Caco-2 (cell line): ENCODE results near the gene MUC15. TPM values are rescaled to one million over a fixed set of nuclear protein-coding genes. Genes with fewer than 3 reads are reported as not detected.

ENCODE experiments used
- BruUV-seq: library from RNA; stranded (reverse); fragments of 400-500 nt; replicated peaks from 2 replicates; lab custom pipeline; 2021; lab: Mats Ljungman, UMichigan
- CTCF ChIA-PET: fragments of 300-600 bp; sonication (Branson Sonifier 250); formaldehyde crosslinking; loops from one replicate; lab custom pipeline; 2022; ENCODE audit warnings: antibody characterized with exemption; lab: Charles Lee
- POLR2A ChIA-PET: fragments of 300-600 bp; sonication (Branson Sonifier 250); formaldehyde crosslinking; loops from one replicate; lab custom pipeline; 2022; ENCODE audit warnings: antibody characterized with exemption; lab: Charles Lee
- DNase-seq, 2 experiments: peaks; one replicate each; pipeline versions ENCODE4 v3.0.0 to v3.0.0-alpha.2; 2020 to 2022
- H3K27me3 ChIP-seq: replicated peaks from 2 replicates; pipeline ENCODE4 v1.6.0; 2011; ENCODE audit warnings: low read length; ENCODE audit not compliant: control insufficient read depth, insufficient read depth
- H3K36me3 ChIP-seq: 2 replicates; pipeline ENCODE4 v1.5.1; 2011; ENCODE audit warnings: low read length; ENCODE audit not compliant: control insufficient read depth, insufficient read depth
- H3K4me1 ChIP-seq: fragments of 250-450 bp; sonication (Bioruptor Pico); 2 replicates; pipeline ENCODE4 v1.5.1; 2020; ENCODE audit warnings: mild to moderate bottlenecking
- H3K4me3 ChIP-seq: 2 replicates; pipeline ENCODE4 v1.5.1; 2011; ENCODE audit warnings: low read depth, mild to moderate bottlenecking, control low read depth, low read length
- H3K9me3 ChIP-seq: fragments of 250-450 bp; sonication (Bioruptor Pico); 2 replicates; pipeline ENCODE4 v1.5.1; 2020; ENCODE audit warnings: mild to moderate bottlenecking, moderate library complexity
- H3K27ac Mint-ChIP-seq: one replicate; pipeline ENCODE4 v1.8.0; 2022; ENCODE audit warnings: mixed read lengths; ENCODE audit not compliant: unreplicated experiment
- H3K27me3 Mint-ChIP-seq: one replicate; pipeline ENCODE4 v1.8.0; 2022; ENCODE audit warnings: mixed read lengths; ENCODE audit not compliant: insufficient read depth, unreplicated experiment
- H3K36me3 Mint-ChIP-seq: one replicate; pipeline ENCODE4 v1.8.0; 2022; ENCODE audit warnings: mild to moderate bottlenecking, mixed read lengths; ENCODE audit not compliant: insufficient read depth, unreplicated experiment
- H3K4me1 Mint-ChIP-seq: one replicate; pipeline ENCODE4 v1.8.0; 2022; ENCODE audit warnings: low read depth, mixed read lengths; ENCODE audit not compliant: unreplicated experiment
- H3K4me3 Mint-ChIP-seq: one replicate; pipeline ENCODE4 v1.8.0; 2022; ENCODE audit warnings: mild to moderate bottlenecking, moderate library complexity, mixed read lengths; ENCODE audit not compliant: unreplicated experiment
- H3K9me3 Mint-ChIP-seq: one replicate; pipeline ENCODE4 v1.8.0; 2022; ENCODE audit warnings: mixed read lengths; ENCODE audit not compliant: unreplicated experiment
- intact Hi-C: fragments of 100-400 bp; cut with micrococcal nuclease; formaldehyde crosslinking; loops from one replicate; pipeline ENCODE4 v1.10.0; 2022; ENCODE audit not compliant: unreplicated experiment
- total RNA-seq: library from RNA; stranded (reverse); gene quantifications from 2 replicates; pipeline ENCODE4 v1.2.3, GENCODE V29; 2022
- TF ChIP-seq, protein P1 (sequence below), 2 experiments: fragments of 200-600 bp in 1 of 2; IDR thresholded peaks; 1 replicate in 1 of 2; 2 replicates in 1 of 2; pipeline versions ENCODE4 v1.5.1 to v1.8.0; 2011 to 2022; ENCODE audit warnings: antibody characterized with exemption in 1 of 2, control low read depth in 1 of 2, inconsistent platforms in 1 of 2, low read depth in 1 of 2, low read length in 1 of 2, mild to moderate bottlenecking in 1 of 2, moderate library complexity in 1 of 2; ENCODE audit not compliant: insufficient read depth in 1 of 2, severe bottlenecking in 1 of 2, unreplicated experiment in 1 of 2

Gene MUC15
- total RNA-seq, 1 experiment from 2014 or later, result 0.70 TPM

DNA sequence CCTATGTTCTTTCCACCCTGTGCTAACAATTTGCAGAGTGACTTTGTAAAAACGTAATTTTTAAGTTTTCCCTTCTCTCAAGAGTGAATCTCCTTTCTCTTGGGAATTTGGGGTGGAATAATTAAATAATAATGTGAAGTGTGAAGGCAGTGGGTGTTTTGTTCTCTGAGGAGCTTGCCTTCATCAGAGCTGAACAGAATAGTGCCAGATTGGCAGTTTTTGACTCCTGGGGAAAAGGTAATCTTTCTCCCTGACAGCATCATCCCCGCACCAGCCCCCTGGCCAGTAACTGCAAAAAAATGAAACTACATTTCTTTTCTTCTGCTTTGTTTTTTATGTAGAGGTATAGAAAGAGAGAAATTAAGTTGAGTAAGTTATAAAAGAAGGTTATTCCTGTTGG, 59.9 kb downstream of the MUC15 start:
- intact Hi-C loops, result no loop called here
- no peaks in the 10 kb centered on the region for H3K9me3 ChIP-seq
- TF ChIP-seq, protein P1, sequence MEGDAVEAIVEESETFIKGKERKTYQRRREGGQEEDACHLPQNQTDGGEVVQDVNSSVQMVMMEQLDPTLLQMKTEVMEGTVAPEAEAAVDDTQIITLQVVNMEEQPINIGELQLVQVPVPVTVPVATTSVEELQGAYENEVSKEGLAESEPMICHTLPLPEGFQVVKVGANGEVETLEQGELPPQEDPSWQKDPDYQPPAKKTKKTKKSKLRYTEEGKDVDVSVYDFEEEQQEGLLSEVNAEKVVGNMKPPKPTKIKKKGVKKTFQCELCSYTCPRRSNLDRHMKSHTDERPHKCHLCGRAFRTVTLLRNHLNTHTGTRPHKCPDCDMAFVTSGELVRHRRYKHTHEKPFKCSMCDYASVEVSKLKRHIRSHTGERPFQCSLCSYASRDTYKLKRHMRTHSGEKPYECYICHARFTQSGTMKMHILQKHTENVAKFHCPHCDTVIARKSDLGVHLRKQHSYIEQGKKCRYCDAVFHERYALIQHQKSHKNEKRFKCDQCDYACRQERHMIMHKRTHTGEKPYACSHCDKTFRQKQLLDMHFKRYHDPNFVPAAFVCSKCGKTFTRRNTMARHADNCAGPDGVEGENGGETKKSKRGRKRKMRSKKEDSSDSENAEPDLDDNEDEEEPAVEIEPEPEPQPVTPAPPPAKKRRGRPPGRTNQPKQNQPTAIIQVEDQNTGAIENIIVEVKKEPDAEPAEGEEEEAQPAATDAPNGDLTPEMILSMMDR (IDR thresholded peaks at IDR 0.05; ENCODE audit: insufficient read depth in 1 of 2, low read depth in 1 of 2, low read length in 1 of 2, severe bottlenecking in 1 of 2, unreplicated experiment in 1 of 2), result no peak
- H3K36me3 ChIP-seq, result no peaks in the 10 kb centered on the region
- Mint-ChIP-seq H3K9me3 (no peaks in the 10 kb centered on the region), H3K27ac (no peak overlapping the region), H3K36me3 (no peaks in the 10 kb centered on the region), H3K4me3 (no peak overlapping the region), H3K4me1 (no peaks in the 10 kb centered on the region), H3K27me3 (peaks cover 7% of the 10 kb centered on the region)
- no peak overlapping the region for H3K4me3 ChIP-seq
- no peaks in the 10 kb centered on the region for H3K27me3 ChIP-seq
- ChIA-PET POLR2A (no interaction called here), CTCF (no interaction called here)
- no peak for DNase-seq
- BruUV-seq, result no TSS peak
- H3K4me1 ChIP-seq, result no peaks in the 10 kb centered on the region

DNA sequence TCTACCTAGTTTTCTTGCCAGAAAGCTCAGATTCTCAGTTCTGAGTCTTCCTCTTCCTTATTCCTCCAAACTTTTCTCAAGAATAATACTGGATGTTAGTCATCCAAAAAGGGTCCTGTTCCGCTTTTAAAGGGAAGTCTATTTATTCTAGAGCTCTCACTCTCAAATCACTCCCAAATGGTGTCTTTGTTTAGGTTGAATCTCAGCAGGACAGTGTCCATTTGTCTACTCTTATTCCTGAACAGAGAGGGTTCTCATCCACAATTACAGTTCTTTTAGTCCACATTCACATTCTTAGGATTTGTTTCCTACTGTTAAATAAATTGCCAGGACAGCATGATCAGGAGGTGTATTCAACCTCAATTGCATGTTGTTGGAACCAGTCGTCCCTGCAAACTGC, 61.3 kb downstream of the MUC15 start:
- no peak for DNase-seq
- Histone ChIP-seq H3K27me3 (no peaks in the 10 kb centered on the region), H3K9me3 (no peaks in the 10 kb centered on the region), H3K36me3 (no peaks in the 10 kb centered on the region), H3K4me3 (no peak overlapping the region), H3K4me1 (no peaks in the 10 kb centered on the region)
- Mint-ChIP-seq H3K4me3 (no peak overlapping the region), H3K27me3 (peaks cover 7% of the 10 kb centered on the region), H3K9me3 (peaks cover under 1% of the 10 kb centered on the region), H3K4me1 (no peaks in the 10 kb centered on the region), H3K36me3 (no peaks in the 10 kb centered on the region), H3K27ac (no peak overlapping the region)
- BruUV-seq, result no TSS peak
- CTCF ChIA-PET, result no interaction called here
- POLR2A ChIA-PET, result no interaction called here
- TF ChIP-seq, protein P1 (IDR thresholded peaks at IDR 0.05; ENCODE audit: insufficient read depth in 1 of 2, low read depth in 1 of 2, low read length in 1 of 2, severe bottlenecking in 1 of 2, unreplicated experiment in 1 of 2), result no peak
- intact Hi-C loops, result no loop called here

DNA sequence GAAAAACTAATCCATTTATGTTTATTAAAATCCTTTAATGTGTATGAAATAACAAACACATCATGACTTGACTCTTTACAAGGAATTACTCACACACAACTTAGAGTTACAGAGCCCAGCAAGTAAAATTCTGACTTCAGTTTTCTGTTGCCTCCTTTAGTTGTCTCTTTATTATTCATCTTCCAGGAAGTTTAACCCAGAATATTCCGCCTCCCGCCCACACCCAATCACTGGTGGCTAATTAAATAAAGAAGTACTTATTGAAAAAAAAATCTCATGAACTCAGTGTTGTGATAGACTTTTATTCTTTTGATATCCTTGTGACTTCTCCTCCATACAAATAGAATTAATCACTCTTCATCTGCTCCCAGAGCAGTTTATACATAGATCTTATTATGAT, 61.9 kb downstream of the MUC15 start:
- H3K27ac Mint-ChIP-seq, result no peak overlapping the region
- TF ChIP-seq, protein P1 (IDR thresholded peaks at IDR 0.05; ENCODE audit: insufficient read depth in 1 of 2, low read depth in 1 of 2, low read length in 1 of 2, severe bottlenecking in 1 of 2, unreplicated experiment in 1 of 2), result no peak
- ChIA-PET CTCF (no interaction called here), POLR2A (no interaction called here)
- DNase-seq, result no peak
- no peaks in the 10 kb centered on the region for H3K4me1 Mint-ChIP-seq
- H3K36me3 Mint-ChIP-seq, result no peaks in the 10 kb centered on the region
- Histone ChIP-seq H3K4me1 (no peaks in the 10 kb centered on the region), H3K36me3 (no peaks in the 10 kb centered on the region), H3K9me3 (no peaks in the 10 kb centered on the region), H3K27me3 (no peaks in the 10 kb centered on the region), H3K4me3 (no peak overlapping the region)
- intact Hi-C loops, result no loop called here
- H3K9me3 Mint-ChIP-seq, result peaks cover 6% of the 10 kb centered on the region
- BruUV-seq, result no TSS peak
- H3K4me3 Mint-ChIP-seq, result no peak overlapping the region
- H3K27me3 Mint-ChIP-seq, result peaks cover 10% of the 10 kb centered on the region

Other genes starting within 250 kb of the MUC15 start
- not detected in 2 replicates for gene ANO3, start 240.1 kb downstream of the MUC15 start, total RNA-seq
- 0.44 and 0.82 TPM in 2 replicates for gene SLC5A12, start 149.8 kb upstream of the MUC15 start, total RNA-seq